T-helper 2 cell treated with Interferon-gamma antibody and Interleukin-4, amounts not matched to agents 100 ng/mL and 5 ng/mL, for 36 hours (primary cell): ENCODE measurements around the gene WWOX. TPM values are rescaled to one million over a fixed set of nuclear protein-coding genes. Genes with fewer than 3 reads are reported as not detected.

ENCODE experiments used
- intact Hi-C: fragments of 100-400 bp; cut with micrococcal nuclease; formaldehyde crosslinking; loops from one replicate; pipeline ENCODE4 v1.15.1; 2023
- total RNA-seq: library from RNA; stranded (reverse); gene quantifications from 2 replicates; pipeline ENCODE4 v1.2.3, GENCODE V29; 2022

WWOX gene
- total RNA-seq, 1 donor from 2014 or later, result 26.3 TPM

GRCh38 chr16:79150632-79151310 is 1051.3 kb downstream of the WWOX start:
- intact Hi-C loops, result no loop called here

GRCh38 chr16:79154086-79154485 is 1054.6 kb downstream of the WWOX start:
- intact Hi-C loops, result no loop called here

DNA sequence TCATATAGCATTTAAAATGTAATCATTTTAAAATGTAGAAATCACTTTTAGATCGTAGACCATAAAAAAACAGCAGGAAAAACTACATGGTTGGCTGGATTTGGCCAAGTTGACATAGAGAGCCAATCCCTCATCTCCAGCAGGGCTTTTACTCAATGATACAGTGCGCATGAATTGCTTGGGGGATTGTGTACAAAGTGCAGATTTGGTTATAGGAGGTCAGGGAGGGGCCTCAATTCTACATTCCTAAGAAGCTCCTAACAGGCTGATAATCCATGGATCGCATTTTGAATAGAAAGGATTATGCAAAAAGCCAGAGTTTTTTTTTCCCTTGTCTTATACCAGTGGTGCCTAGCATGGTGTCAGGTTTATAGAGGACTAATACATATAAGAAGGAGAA is 1056.0 kb downstream of the WWOX start:
- intact Hi-C loops, result loop anchor here (5.0 kb wide), 2 partner anchors 63 to 117 kb away; no protein-coding TSS in a partner anchor

DNA sequence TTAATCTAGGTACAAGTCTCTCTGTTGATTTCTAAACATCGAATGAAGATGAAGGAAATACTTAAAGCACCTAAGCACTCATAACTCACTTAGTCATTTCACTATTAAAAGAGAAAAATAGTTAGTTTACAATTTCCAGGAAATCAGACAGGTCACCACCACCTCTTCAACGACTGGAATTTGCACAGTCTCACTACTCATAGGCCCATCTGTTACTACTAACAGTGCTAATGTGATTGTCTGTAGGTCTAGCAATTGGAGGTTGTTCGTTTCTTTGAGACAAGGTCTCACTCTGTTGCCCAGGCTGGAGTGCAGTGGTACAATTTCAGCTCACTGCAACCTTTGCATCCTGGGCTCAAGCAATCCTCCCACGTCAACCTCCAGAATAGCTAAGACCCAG is 1056.5 kb downstream of the WWOX start:
- intact Hi-C loops, result loop anchor here (5.0 kb wide), 2 partner anchors 64 to 116 kb away; no protein-coding TSS in a partner anchor

- intact Hi-C loops, result loop anchor here (5.0 kb wide), 2 partner anchors 64 to 116 kb away; no protein-coding TSS in a partner anchor
Measured at GRCh38 chr16:79156761-79157160, 1057.3 kb downstream of the WWOX start.

GRCh38 chr16:79158337-79158736 is 1058.9 kb downstream of the WWOX start:
- intact Hi-C loops, result loop anchor here (5.0 kb wide), 2 partner anchors 66 to 114 kb away; no protein-coding TSS in a partner anchor

DNA sequence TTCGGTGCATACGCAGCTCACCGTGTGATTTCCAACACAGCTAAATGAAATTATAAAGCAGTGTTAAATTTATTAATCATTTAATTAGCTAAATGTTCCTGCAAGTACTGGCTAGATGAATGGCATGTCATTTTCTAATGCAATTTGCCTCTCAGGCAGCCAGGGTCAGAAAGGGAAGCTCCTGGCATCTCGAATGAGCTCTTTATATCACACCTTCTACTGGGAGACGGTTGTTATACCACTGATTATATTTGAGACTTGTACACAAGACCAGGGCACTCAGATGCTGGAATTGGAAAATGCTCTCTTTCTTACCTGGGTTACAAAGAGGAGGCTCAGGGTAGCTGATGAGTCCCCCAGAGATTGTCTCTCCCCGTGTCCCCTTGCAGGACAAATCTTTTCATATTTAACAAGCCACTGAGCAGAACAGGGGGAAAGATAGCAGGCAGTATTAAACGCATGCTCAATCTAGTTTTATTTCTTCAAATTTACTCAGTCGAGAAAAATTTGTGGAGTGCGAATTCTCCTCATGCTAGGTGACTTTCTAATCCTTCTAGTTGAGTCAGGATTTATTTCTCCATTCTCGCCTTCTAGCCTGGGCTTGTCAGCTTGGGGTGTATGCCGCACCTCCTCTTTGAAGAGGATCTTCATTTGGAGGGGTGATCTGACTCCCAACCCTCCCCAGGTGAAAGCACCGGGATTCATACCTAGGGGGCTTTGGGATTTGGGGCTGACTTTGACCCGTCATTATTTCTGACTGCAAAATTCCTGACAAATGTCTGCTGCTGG is 1060.0 kb downstream of the WWOX start:
- intact Hi-C loops, result loop anchor here (5.0 kb wide), 2 partner anchors 67 to 113 kb away; no protein-coding TSS in a partner anchor

GRCh38 chr16:79162977-79163376 is 1063.5 kb downstream of the WWOX start:
- intact Hi-C loops, result no loop called here

- intact Hi-C loops, result no loop called here
Measured at GRCh38 chr16:79163691-79164387, 1064.4 kb downstream of the WWOX start.

DNA sequence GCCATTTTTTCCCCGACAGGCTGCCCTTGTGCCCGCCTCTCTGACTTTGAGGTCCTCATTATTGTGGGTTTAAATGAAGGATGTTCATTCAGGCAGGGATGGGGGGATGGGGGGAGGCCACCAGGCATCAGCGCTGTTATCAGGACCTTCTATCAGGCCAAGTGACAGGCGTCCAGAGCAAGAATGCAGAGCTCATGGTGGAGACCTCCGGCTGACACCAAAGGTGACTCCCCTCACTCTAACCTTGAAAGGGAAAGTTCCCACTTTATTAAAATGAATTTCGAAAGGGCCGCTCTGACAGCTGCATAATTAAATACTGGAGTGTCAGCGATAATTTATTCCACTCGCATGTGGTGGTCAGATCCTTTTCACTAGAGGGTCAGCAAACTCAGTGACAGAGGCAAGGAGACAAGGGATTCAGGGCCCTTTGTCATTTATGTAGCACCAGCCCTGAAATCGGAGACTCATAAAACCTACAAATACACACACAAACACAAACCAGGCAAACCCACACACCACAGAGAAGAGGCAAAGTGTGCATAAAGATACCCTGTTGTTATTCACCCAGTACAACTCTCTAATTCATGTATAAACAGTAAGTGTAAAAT is 1065.0 kb downstream of the WWOX start:
- intact Hi-C loops, result no loop called here

GRCh38 chr16:79165079-79165478 is 1065.6 kb downstream of the WWOX start:
- intact Hi-C loops, result no loop called here

DNA sequence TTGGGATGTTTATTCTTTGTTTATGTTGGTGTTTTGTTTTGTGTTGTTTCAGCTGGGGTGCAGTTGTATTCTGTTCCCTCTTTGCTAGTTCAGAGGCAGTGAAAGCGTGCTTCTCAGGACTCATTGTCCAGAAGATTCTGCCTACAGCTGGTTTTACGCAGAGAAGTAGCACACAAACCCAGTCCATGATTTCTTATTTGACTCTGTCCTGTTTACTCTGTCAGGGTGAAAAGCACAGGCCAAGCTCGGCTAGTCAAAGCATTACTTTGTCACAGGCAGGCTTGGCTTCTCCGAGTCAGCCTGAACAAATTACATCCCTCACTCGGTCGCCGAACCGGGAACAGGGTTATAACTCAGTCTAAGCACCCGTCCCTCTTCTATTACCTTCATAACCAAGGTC is 1066.1 kb downstream of the WWOX start:
- intact Hi-C loops, result no loop called here

GRCh38 chr16:79167893-79168292 is 1068.4 kb downstream of the WWOX start:
- intact Hi-C loops, result no loop called here

DNA sequence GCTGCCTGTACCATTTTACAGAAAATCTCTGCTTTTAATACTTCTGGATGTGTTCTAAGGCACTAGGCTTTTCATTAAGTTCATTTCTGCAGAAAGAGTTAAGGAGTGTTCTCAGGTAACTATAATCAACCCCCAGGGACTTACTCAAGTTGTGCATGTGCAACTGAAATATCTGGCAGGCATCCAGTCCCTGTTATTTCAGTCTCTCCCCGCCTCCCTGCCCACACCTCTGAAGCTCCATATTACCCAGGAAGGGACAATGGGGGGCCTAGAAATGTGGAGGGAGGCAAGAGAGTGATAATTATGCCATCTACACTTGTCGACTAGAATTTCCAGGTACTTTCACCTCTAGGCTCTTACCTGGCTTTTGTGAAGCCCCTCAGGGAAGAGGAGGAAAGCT is 1068.9 kb downstream of the WWOX start:
- intact Hi-C loops, result no loop called here

DNA sequence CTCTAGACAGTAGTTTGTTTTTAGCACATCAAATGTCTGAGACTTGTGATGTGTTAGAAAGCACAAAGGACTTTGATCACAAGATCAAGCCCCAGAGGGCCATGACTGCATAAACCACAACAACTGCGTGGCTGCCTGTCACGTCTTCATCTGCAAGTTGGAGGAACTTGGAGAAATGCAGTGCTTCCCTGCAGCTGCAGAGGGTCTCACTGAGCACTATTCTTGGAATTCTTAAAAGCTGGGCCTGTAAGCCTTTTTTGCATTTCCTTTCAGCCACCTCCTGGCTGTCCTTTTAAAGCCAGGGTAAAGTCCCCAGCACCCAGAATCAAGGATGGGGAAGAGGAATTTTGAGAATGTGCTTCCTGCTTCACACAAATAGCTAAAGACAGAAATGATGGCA is 1069.8 kb downstream of the WWOX start:
- intact Hi-C loops, result no loop called here

- intact Hi-C loops, result no loop called here
Measured at GRCh38 chr16:79170555-79171246, 1071.2 kb downstream of the WWOX start.

DNA sequence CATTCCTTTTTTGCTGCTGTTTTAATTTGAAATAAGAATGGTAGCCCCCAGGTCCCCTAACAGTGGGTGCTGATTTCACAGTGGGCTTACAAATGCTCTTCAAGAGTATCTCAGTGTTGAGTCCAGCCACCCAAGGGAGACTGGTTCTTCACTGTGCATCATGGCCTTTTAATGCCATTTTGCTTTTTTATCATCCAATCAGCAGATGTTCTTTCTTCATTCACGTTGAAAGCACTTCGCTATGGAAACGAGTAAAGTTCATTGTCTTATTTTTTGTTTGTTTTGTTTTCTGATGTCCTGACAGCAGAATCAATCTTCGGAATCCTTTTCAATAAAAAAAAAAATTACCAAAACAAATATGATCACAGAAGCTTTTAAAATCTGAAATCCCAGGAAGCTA is 1072.0 kb downstream of the WWOX start:
- intact Hi-C loops, result no loop called here

DNA sequence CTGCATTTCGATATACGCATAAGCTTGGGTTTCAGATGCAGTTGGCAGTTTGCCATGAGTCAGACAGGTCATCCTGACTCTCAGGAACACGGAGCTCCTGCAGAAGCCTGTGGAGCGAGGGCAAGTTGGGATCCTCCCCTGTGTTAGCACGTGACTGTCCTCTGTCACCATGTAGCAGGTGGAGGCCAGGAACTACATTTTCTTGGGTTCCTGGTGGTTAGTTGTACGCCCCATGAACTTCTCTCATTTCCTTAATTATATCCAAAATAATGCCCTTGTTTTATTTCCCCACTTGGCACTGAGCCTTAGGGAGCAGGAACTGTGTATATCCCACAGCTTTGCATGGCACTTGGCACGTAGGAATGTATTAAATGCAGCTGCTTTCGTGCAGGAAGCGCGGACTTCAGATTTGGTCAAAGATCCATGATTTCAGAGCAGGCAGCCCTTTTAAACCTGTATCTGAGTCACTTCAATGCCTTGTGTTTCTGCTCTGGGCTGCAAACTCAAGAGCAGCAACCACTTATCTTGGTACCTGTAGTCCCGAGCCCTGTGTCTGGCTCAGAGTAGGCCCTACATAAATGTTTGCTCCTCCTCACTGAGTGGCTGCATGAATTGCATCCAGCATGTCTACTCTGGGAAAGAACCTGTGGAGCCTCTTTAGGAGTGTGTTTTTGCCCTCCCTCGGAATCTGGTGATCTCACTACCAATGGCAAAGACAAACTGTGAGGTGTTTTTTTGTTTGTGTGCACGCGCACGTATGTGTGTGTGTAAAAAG is 1072.7 kb downstream of the WWOX start:
- intact Hi-C loops, result no loop called here

DNA sequence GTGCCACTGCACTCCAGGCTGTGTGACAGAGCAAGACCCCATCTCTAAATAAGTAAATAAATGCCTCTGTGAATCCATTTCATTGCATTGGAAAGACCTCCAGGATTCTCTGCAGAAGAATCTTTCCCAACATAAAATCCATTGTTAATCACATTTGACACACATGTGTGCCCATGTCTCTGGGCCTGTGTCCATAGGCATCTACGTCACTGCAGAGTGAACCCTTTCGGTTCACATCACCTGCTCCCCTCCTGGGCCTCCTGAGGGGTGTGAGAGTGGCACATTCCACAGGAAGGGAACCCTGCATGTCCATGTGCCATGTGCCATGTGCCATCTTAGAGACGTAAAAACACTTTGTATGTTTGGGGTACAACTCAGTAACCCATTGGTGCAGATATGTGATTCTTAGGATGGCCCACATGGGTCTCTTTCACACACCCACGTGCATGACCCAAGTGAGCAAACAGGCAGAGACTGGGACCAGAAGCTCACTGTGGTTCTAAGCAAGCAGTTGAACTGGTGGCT is 1073.6 kb downstream of the WWOX start:
- intact Hi-C loops, result no loop called here

DNA sequence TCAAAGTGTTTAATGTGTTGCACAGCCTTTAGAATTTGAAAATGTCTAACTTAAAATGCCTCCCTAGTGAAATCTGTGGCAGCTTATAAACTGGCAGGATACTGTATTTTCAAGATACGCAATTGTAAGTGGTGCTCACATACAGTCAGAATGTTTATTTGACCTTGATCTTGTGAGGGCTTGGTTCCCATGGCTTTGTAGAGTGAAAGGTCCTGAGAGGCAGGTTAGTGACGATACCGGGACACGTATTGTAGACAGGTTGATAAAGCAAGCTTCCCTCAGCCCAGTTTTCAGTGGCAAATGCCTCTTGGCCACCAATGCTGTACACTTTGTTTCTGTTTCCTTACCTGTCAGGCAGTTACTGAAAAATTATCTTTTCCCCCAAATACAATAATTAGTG is 1074.5 kb downstream of the WWOX start:
- intact Hi-C loops, result no loop called here
